Smooth muscle cell (in vitro differentiated cells): Measurements from ENCODE around the gene PLPP7. TPM values are rescaled to one million over a fixed set of nuclear protein-coding genes. Genes with fewer than 3 reads are reported as not detected.

Experiments
- DNase-seq: peaks from one replicate; lab custom pipeline; 2025; ENCODE audit not compliant: unreplicated experiment; lab: John Stamatoyannopoulos, UW
- H2AFZ ChIP-seq: fragments of 200-600 bp; sonication (generic); 2 replicates; pipeline ENCODE4 v1.6.0; 2016; ENCODE audit warnings: antibody characterized with exemption, low read depth, mild to moderate bottlenecking
- H3F3A ChIP-seq: fragments of 200-600 bp; sonication (generic); 2 replicates; pipeline ENCODE4 v1.6.0; 2017; ENCODE audit warnings: antibody characterized with exemption, low read depth
- H3K27ac ChIP-seq: fragments of 200-600 bp; sonication (generic); 2 replicates; pipeline ENCODE4 v1.5.1; 2016; ENCODE audit warnings: low read depth, mild to moderate bottlenecking
- H3K27me3 ChIP-seq: fragments of 200-600 bp; sonication (generic); 2 replicates; pipeline ENCODE4 v1.6.1; 2016; ENCODE audit warnings: low read depth, mild to moderate bottlenecking
- H3K36me3 ChIP-seq: fragments of 200-600 bp; sonication (generic); 2 replicates; pipeline ENCODE4 v1.5.1; 2016; ENCODE audit warnings: low read depth
- H3K4me1 ChIP-seq: fragments of 200-600 bp; sonication (generic); 2 replicates; pipeline ENCODE4 v1.5.1; 2016; ENCODE audit warnings: low read depth
- H3K4me2 ChIP-seq: fragments of 200-600 bp; sonication (generic); 2 replicates; pipeline ENCODE4 v1.6.0; 2016; ENCODE audit warnings: mild to moderate bottlenecking
- H3K4me3 ChIP-seq: fragments of 200-600 bp; sonication (generic); 2 replicates; pipeline ENCODE4 v1.5.1; 2016; ENCODE audit warnings: mild to moderate bottlenecking
- H3K79me2 ChIP-seq: fragments of 200-600 bp; sonication (generic); 2 replicates; pipeline ENCODE4 v1.6.0; 2016; ENCODE audit warnings: low read depth, mild to moderate bottlenecking
- H3K9ac ChIP-seq: fragments of 200-600 bp; sonication (generic); 2 replicates; pipeline ENCODE4 v1.6.0; 2016; ENCODE audit warnings: low read depth
- H3K9me3 ChIP-seq: fragments of 200-600 bp; sonication (generic); replicated peaks from 2 replicates; pipeline ENCODE4 v1.5.1; 2016; ENCODE audit warnings: low read depth
- H4K20me1 ChIP-seq: fragments of 200-600 bp; sonication (generic); 2 replicates; pipeline ENCODE4 v1.6.0; 2016; ENCODE audit warnings: low read depth
- CTCF ChIP-seq: fragments of 200-600 bp; sonication (generic); IDR thresholded peaks from 2 replicates; pipeline ENCODE4 v1.5.1; 2017; ENCODE audit warnings: borderline replicate concordance, mild to moderate bottlenecking, antibody characterized with exemption; ENCODE audit not compliant: insufficient read depth, poor library complexity, severe bottlenecking
- WGBS: methylation state at CpG from one replicate; pipeline ENCODE4 v1.1.7; 2016; ENCODE audit warnings: low lambda C conversion rate; 5-methylcytosine and 5-hydroxymethylcytosine counted together
- polyA plus RNA-seq: library from polyadenylated mRNA; unstranded; fragments of >200 nt; fragmentation: Nextera tagmentation; extraction: Ambion mirVana; gene quantifications from 2 replicates; pipeline ENCODE4 v1.2.1, GENCODE V29; 2016
- total RNA-seq: library from RNA; depleted of rRNA; stranded (reverse); fragments of >200 nt; gene quantifications from 2 replicates; pipeline ENCODE4 v1.2.3, GENCODE V29; 2014

PLPP7 gene
- total and polyA plus RNA-seq, 2 experiments from 2014 or later = 3.3 to 4.2 TPM

GRCh38 chr9:131299346-131299960, 9.9 kb downstream of the PLPP7 start:
- Histone ChIP-seq H3K27me3 (no peaks in the 10 kb centered on the region), H3K9me3 (no peaks in the 10 kb centered on the region), H3K4me3 (no peak overlapping the region), H3K4me1 (no peaks in the 10 kb centered on the region), H3K9ac (no peak overlapping the region), H3K4me2 (no peak overlapping the region), H3K36me3 (no peaks in the 10 kb centered on the region), H4K20me1 (no peaks in the 10 kb centered on the region), H3F3A (peaks cover 8% of the 10 kb centered on the region), H3K27ac (no peak overlapping the region), H3K79me2 (no peaks in the 10 kb centered on the region), H2AFZ (no peak overlapping the region)
- no peak for TF ChIP-seq CTCF
- 65% methylated on average over 21 of the region's 22 CpGs for WGBS
- DNase-seq = no peak

GRCh38 chr9:131299961-131300347, 10.4 kb downstream of the PLPP7 start:
- H3F3A ChIP-seq = peaks cover 8% of the 10 kb centered on the region
- no peak overlapping the region for H3K4me2 ChIP-seq
- no peaks in the 10 kb centered on the region for H3K36me3 ChIP-seq
- H3K4me3 ChIP-seq = no peak overlapping the region
- H3K27me3 ChIP-seq = no peaks in the 10 kb centered on the region
- DNase-seq = no peak
- no peak overlapping the region for H2AFZ ChIP-seq
- H3K9ac ChIP-seq = no peak overlapping the region
- H3K79me2 ChIP-seq = no peaks in the 10 kb centered on the region
- H3K4me1 ChIP-seq = no peaks in the 10 kb centered on the region
- no peaks in the 10 kb centered on the region for H3K9me3 ChIP-seq
- H4K20me1 ChIP-seq = no peaks in the 10 kb centered on the region
- TF ChIP-seq CTCF = no peak
- 76% methylated on average over 5 of the region's 5 CpGs for WGBS
- no peak overlapping the region for H3K27ac ChIP-seq

GRCh38 chr9:131300444-131300843, 10.9 kb downstream of the PLPP7 start:
- no peak overlapping the region for H2AFZ ChIP-seq
- H3K27ac ChIP-seq = no peak overlapping the region
- TF ChIP-seq CTCF = no peak
- no peaks in the 10 kb centered on the region for H4K20me1 ChIP-seq
- no peaks in the 10 kb centered on the region for H3K9me3 ChIP-seq
- peaks cover 8% of the 10 kb centered on the region for H3F3A ChIP-seq
- no peak overlapping the region for H3K4me3 ChIP-seq
- no peaks in the 10 kb centered on the region for H3K4me1 ChIP-seq
- no peaks in the 10 kb centered on the region for H3K79me2 ChIP-seq
- no peak for DNase-seq
- no peak overlapping the region for H3K9ac ChIP-seq
- H3K4me2 ChIP-seq = no peak overlapping the region
- no peaks in the 10 kb centered on the region for H3K27me3 ChIP-seq
- no peaks in the 10 kb centered on the region for H3K36me3 ChIP-seq
